H9 (cell line): ENCODE measurements around the gene TRPC4AP. TPM values are rescaled to one million over a fixed set of nuclear protein-coding genes. Genes with fewer than 3 reads are reported as not detected.

Source experiments
- DNase-seq: peaks from one replicate; pipeline ENCODE4 v3.0.0-alpha.2; 2017
- H2AFZ ChIP-seq: one replicate; pipeline ENCODE4 v1.6.1; 2013; ENCODE audit warnings: mild to moderate bottlenecking, low read length, control low read depth, moderate library complexity
- H2AK5ac ChIP-seq: 2 replicates; pipeline ENCODE4 v1.6.1; 2013; ENCODE audit warnings: low read length, control low read depth, mixed read lengths; ENCODE audit not compliant: insufficient read length
- H2BK120ac ChIP-seq: one replicate; pipeline ENCODE4 v1.6.1; 2013; ENCODE audit warnings: low read depth, mild to moderate bottlenecking, low read length, control low read depth, inconsistent platforms; ENCODE audit not compliant: poor library complexity, severe bottlenecking
- H2BK12ac ChIP-seq: 2 replicates; pipeline ENCODE4 v1.6.1; 2013; ENCODE audit warnings: low read length, control low read depth, mixed read lengths, low read depth; ENCODE audit not compliant: insufficient read length
- H2BK15ac ChIP-seq: 2 replicates; pipeline ENCODE4 v1.6.1; 2013; ENCODE audit warnings: low read depth, low read length, control low read depth
- H2BK20ac ChIP-seq: one replicate; pipeline ENCODE4 v1.6.1; 2013; ENCODE audit warnings: low read depth, mild to moderate bottlenecking, low read length, control low read depth, inconsistent platforms; ENCODE audit not compliant: poor library complexity, severe bottlenecking
- H2BK5ac ChIP-seq: 2 replicates; pipeline ENCODE4 v1.6.1; 2013; ENCODE audit warnings: low read length, control low read depth, mixed read lengths; ENCODE audit not compliant: insufficient read length
- H3K14ac ChIP-seq: 2 replicates; pipeline ENCODE4 v1.6.1; 2013; ENCODE audit warnings: low read length, control low read depth; ENCODE audit not compliant: insufficient read depth
- H3K18ac ChIP-seq: 2 replicates; pipeline ENCODE4 v1.6.1; 2013; ENCODE audit warnings: low read depth, mild to moderate bottlenecking, mixed read lengths, low read length, control low read depth; ENCODE audit not compliant: insufficient read length
- H3K23ac ChIP-seq: 2 replicates; pipeline ENCODE4 v1.6.1; 2013; ENCODE audit warnings: low read length, control low read depth, mixed read lengths, low read depth; ENCODE audit not compliant: insufficient read length
- H3K23me2 ChIP-seq: 2 replicates; pipeline ENCODE4 v1.6.1; 2013; ENCODE audit warnings: low read depth, mild to moderate bottlenecking, mixed read lengths, low read length, control low read depth; ENCODE audit not compliant: insufficient read length, poor library complexity, severe bottlenecking
- H3K27ac ChIP-seq: 2 replicates; pipeline ENCODE4 v1.5.1; 2013; ENCODE audit warnings: low read length, control low read depth, mixed read lengths, low read depth; ENCODE audit not compliant: insufficient read length
- H3K27me3 ChIP-seq: 2 replicates; pipeline ENCODE4 v1.6.1; 2013; ENCODE audit warnings: low read length, control low read depth, inconsistent platforms; ENCODE audit not compliant: insufficient read depth
- H3K4ac ChIP-seq: 2 replicates; pipeline ENCODE4 v1.6.1; 2013; ENCODE audit warnings: low read depth, mild to moderate bottlenecking, control low read depth, inconsistent platforms, low read length, moderate library complexity
- H3K4me1 ChIP-seq: 2 replicates; pipeline ENCODE4 v1.6.1; 2013; ENCODE audit warnings: low read length, control low read depth, inconsistent platforms; ENCODE audit not compliant: insufficient read depth
- H3K4me2 ChIP-seq: 2 replicates; pipeline ENCODE4 v1.6.1; 2013; ENCODE audit warnings: low read length, control low read depth, mixed read lengths; ENCODE audit not compliant: insufficient read length, insufficient read depth
- H3K56ac ChIP-seq: 2 replicates; pipeline ENCODE4 v1.6.1; 2013; ENCODE audit warnings: low read depth, mild to moderate bottlenecking, mixed read lengths, low read length, control low read depth; ENCODE audit not compliant: insufficient read length
- H3K79me1 ChIP-seq: 2 replicates; pipeline ENCODE4 v1.6.1; 2013; ENCODE audit warnings: low read depth, mild to moderate bottlenecking, moderate library complexity, low read length, control low read depth, inconsistent platforms; ENCODE audit not compliant: insufficient read depth, poor library complexity, severe bottlenecking
- H3K79me2 ChIP-seq: 2 replicates; pipeline ENCODE4 v1.6.1; 2013; ENCODE audit warnings: low read length, control low read depth, inconsistent platforms; ENCODE audit not compliant: insufficient read depth
- H3K9ac ChIP-seq: 2 replicates; pipeline ENCODE4 v1.6.1; 2013; ENCODE audit warnings: low read length, control low read depth, mixed read lengths; ENCODE audit not compliant: insufficient read length; ENCODE audit errors: extremely low read depth
- H3K9me3 ChIP-seq: one replicate; pipeline ENCODE4 v1.6.1; 2013; ENCODE audit warnings: low read depth, low read length, inconsistent platforms; ENCODE audit not compliant: control insufficient read depth
- H3T11ph ChIP-seq: one replicate; pipeline ENCODE4 v1.6.1; 2013; ENCODE audit warnings: mild to moderate bottlenecking, low read length, control low read depth, inconsistent platforms
- H4K20me1 ChIP-seq: one replicate; pipeline ENCODE4 v1.6.1; 2013; ENCODE audit not compliant: control insufficient read depth, insufficient read length, insufficient read depth
- H4K5ac ChIP-seq: 2 replicates; pipeline ENCODE4 v1.6.1; 2013; ENCODE audit warnings: low read depth, mild to moderate bottlenecking, mixed read lengths, low read length, control low read depth; ENCODE audit not compliant: insufficient read length
- H4K8ac ChIP-seq: replicated peaks from 2 replicates; pipeline ENCODE4 v1.6.1; 2013; ENCODE audit warnings: low read length, control low read depth, mixed read lengths, low read depth; ENCODE audit not compliant: insufficient read length
- H4K91ac ChIP-seq: 2 replicates; pipeline ENCODE4 v1.6.1; 2013; ENCODE audit warnings: low read depth, mild to moderate bottlenecking, moderate library complexity, mixed read lengths, low read length, control low read depth; ENCODE audit not compliant: insufficient read length
- H3K27ac Mint-ChIP-seq, 3 experiments: 2 replicates in 2 of 3; 3 replicates in 1 of 3; pipeline ENCODE4 v1.8.0; 2020 to 2021; ENCODE audit warnings: mixed read lengths in 3 of 3, mild to moderate bottlenecking in 1 of 3, moderate library complexity in 1 of 3
- H3K27me3 Mint-ChIP-seq: 2 replicates; pipeline ENCODE4 v1.8.0; 2021; ENCODE audit warnings: low read depth, mild to moderate bottlenecking, moderate library complexity, mixed read lengths
- H3K36me3 Mint-ChIP-seq, 3 experiments: 2 replicates in 2 of 3; 3 replicates in 1 of 3; pipeline ENCODE4 v1.8.0; 2020 to 2021; ENCODE audit warnings: low read depth in 3 of 3, mixed read lengths in 3 of 3; ENCODE audit not compliant: insufficient read depth in 1 of 3
- H3K4me1 Mint-ChIP-seq, 2 experiments: 2 replicates each; pipeline ENCODE4 v1.8.0; 2020; ENCODE audit warnings: mixed read lengths in 2 of 2
- H3K4me3 Mint-ChIP-seq, 2 experiments: 2 replicates in 1 of 2; 3 replicates in 1 of 2; pipeline ENCODE4 v1.8.0; 2020 to 2021; ENCODE audit warnings: mild to moderate bottlenecking in 2 of 2, mixed read lengths in 2 of 2, moderate library complexity in 1 of 2
- H3K9me3 Mint-ChIP-seq, 2 experiments: 2 replicates in 1 of 2; 3 replicates in 1 of 2; pipeline ENCODE4 v1.8.0; 2020; ENCODE audit warnings: mild to moderate bottlenecking in 2 of 2, mixed read lengths in 2 of 2, moderate library complexity in 1 of 2
- WGBS: extraction: QIAGEN DNeasy Blood & Tissue Kit; methylation state at CpG from one replicate; pipeline ENCODE4 v1.1.7; 2013; ENCODE audit warnings: missing lambda C conversion rate, low lambda C conversion rate, mixed read lengths; ENCODE audit not compliant: insufficient read length; ENCODE audit errors: extremely low coverage; 5-methylcytosine and 5-hydroxymethylcytosine counted together
- microRNA-seq: library from miRNA; unstranded; fragments of <30 nt; microRNA quantifications from one replicate; pipeline ENCODE4, GENCODE V29; 2020; ENCODE audit warnings: borderline microRNAs expressed
- total RNA-seq: library from RNA; stranded (reverse); gene quantifications from 2 replicates; pipeline ENCODE4 v1.2.1, GENCODE V29; 2021
- TF ChIP-seq, protein P1 (sequence below): fragments of 200-600 bp; sonication (generic); conservative IDR thresholded peaks from 3 replicates; pipeline ENCODE4 v1.8.0; 2021; ENCODE audit warnings: antibody characterized with exemption, mild to moderate bottlenecking

TRPC4AP gene
- total RNA-seq, 1 experiment from 2014 or later = 93.9 TPM

DNA sequence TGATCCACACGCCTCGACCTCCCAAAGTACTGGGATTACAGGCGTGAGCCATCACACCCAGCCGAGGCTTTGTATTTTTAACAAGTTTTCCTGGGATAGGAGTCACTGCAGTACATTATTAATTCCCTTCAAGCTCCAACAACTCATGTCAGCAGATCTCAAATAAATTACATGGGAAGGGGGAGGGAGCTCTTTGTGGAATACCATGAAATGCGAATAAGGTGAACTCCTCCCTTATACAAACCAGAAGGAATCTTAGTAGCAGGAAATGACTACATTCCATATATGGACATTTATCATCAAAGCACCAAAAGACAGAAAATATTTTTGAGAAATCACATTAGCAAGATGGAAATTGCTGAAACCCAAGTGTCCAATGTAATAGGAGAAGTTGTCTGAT lies 139.9 kb downstream of the TRPC4AP start:
- H2BK5ac ChIP-seq = no peak overlapping the region
- no peak overlapping the region for H3K4ac ChIP-seq
- Mint-ChIP-seq H3K9me3 (no peaks in the 10 kb centered on the region; a peak in 1 of 5 replicates), H3K4me3 (no peak overlapping the region; a peak in 1 of 5 replicates), H3K36me3 (peaks cover 0 to 12% (median 5%) of the 10 kb centered on the region in 3 experiments; a peak in 4 of 7 replicates), H3K4me1 (peaks cover 36 to 45% of the 10 kb centered on the region in 2 experiments), H3K27ac (peak overlapping the region in 1 of 3 experiments; percentile 74; a peak in 1 of 7 replicates), H3K27me3 (no peaks in the 10 kb centered on the region; the same call in none of the 2 replicates)
- H3K23me2 ChIP-seq = peaks cover 5% of the 10 kb centered on the region
- H3T11ph ChIP-seq = no peak overlapping the region
- no peak overlapping the region for H4K8ac ChIP-seq
- H3K9ac ChIP-seq = no peak overlapping the region
- H2AFZ ChIP-seq = no peak overlapping the region
- no peak overlapping the region for H2AK5ac ChIP-seq
- WGBS = no CpG with 5 or more reads among the region's 5 CpGs
- no peak overlapping the region for H3K4me2 ChIP-seq
- no peaks in the 10 kb centered on the region for H3K4me1 ChIP-seq
- no peaks in the 10 kb centered on the region for H3K79me2 ChIP-seq
- H3K14ac ChIP-seq = no peak overlapping the region
- H3K27ac ChIP-seq = no peak overlapping the region
- no peak overlapping the region for H2BK15ac ChIP-seq
- H3K18ac ChIP-seq = no peak overlapping the region
- H3K27me3 ChIP-seq = no peaks in the 10 kb centered on the region
- no peak overlapping the region for H3K23ac ChIP-seq
- no peak overlapping the region for H4K5ac ChIP-seq
- no peaks in the 10 kb centered on the region for H3K79me1 ChIP-seq
- H4K20me1 ChIP-seq = no peaks in the 10 kb centered on the region
- no peak overlapping the region for H2BK120ac ChIP-seq
- no peak overlapping the region for H4K91ac ChIP-seq
- H3K9me3 ChIP-seq = no peaks in the 10 kb centered on the region
- TF ChIP-seq, protein P1, sequence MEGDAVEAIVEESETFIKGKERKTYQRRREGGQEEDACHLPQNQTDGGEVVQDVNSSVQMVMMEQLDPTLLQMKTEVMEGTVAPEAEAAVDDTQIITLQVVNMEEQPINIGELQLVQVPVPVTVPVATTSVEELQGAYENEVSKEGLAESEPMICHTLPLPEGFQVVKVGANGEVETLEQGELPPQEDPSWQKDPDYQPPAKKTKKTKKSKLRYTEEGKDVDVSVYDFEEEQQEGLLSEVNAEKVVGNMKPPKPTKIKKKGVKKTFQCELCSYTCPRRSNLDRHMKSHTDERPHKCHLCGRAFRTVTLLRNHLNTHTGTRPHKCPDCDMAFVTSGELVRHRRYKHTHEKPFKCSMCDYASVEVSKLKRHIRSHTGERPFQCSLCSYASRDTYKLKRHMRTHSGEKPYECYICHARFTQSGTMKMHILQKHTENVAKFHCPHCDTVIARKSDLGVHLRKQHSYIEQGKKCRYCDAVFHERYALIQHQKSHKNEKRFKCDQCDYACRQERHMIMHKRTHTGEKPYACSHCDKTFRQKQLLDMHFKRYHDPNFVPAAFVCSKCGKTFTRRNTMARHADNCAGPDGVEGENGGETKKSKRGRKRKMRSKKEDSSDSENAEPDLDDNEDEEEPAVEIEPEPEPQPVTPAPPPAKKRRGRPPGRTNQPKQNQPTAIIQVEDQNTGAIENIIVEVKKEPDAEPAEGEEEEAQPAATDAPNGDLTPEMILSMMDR = no peak
- H3K56ac ChIP-seq = no peak overlapping the region
- no peak overlapping the region for H2BK12ac ChIP-seq
- no peak for DNase-seq
- H2BK20ac ChIP-seq = no peak overlapping the region

Small RNA genes within 50 kb of the gene (microRNA-seq; reads per million reads assigned to microRNA genes)
- not detected for gene MIR499A
- gene MIR499B = not detected

Other genes starting within 250 kb of the TRPC4AP start
- gene GGT7, start 220.0 kb downstream of the TRPC4AP start, total RNA-seq = 38.6 and 40.9 TPM in 2 replicates
- 12.2 and 15.4 TPM in 2 replicates for gene ACSS2, start 216.2 kb downstream of the TRPC4AP start, total RNA-seq
- 48.5 and 53.0 TPM in 2 replicates for gene GSS, start 137.0 kb downstream of the TRPC4AP start, total RNA-seq
- gene MYH7B, start 136.9 kb downstream of the TRPC4AP start, total RNA-seq = 0.22 and 0.42 TPM in 2 replicates
- 27.8 and 28.4 TPM in 2 replicates for gene EDEM2, start 54.5 kb upstream of the TRPC4AP start, total RNA-seq
- gene PROCR, start 79.3 kb upstream of the TRPC4AP start, total RNA-seq = 5.8 and 6.4 TPM in 2 replicates
- gene MMP24, start 133.9 kb upstream of the TRPC4AP start, total RNA-seq = 23.0 and 24.7 TPM in 2 replicates
- 43.8 and 45.6 TPM in 2 replicates for gene MMP24OS, start 185.3 kb upstream of the TRPC4AP start, total RNA-seq
- gene EIF6, start 192.0 kb upstream of the TRPC4AP start, total RNA-seq = 150 and 154 TPM in 2 replicates
- gene FAM83C, start 199.6 kb upstream of the TRPC4AP start, total RNA-seq = not detected in 2 replicates